ENCODE results near the gene NLGN2.

GRCh38 chr17:7429722-7430121 lies 22.1 kb downstream of the NLGN2 start:
- TF ChIP-seq, protein P1, sequence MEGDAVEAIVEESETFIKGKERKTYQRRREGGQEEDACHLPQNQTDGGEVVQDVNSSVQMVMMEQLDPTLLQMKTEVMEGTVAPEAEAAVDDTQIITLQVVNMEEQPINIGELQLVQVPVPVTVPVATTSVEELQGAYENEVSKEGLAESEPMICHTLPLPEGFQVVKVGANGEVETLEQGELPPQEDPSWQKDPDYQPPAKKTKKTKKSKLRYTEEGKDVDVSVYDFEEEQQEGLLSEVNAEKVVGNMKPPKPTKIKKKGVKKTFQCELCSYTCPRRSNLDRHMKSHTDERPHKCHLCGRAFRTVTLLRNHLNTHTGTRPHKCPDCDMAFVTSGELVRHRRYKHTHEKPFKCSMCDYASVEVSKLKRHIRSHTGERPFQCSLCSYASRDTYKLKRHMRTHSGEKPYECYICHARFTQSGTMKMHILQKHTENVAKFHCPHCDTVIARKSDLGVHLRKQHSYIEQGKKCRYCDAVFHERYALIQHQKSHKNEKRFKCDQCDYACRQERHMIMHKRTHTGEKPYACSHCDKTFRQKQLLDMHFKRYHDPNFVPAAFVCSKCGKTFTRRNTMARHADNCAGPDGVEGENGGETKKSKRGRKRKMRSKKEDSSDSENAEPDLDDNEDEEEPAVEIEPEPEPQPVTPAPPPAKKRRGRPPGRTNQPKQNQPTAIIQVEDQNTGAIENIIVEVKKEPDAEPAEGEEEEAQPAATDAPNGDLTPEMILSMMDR (IDR thresholded peaks at IDR 0.05): no peak
- no peak for TF ChIP-seq POLR2A (IDR thresholded peaks at IDR 0.05)
